Breast epithelium (tissue), 4 donors: ENCODE measurements around the gene SLC12A2. TPM values are rescaled to one million over a fixed set of nuclear protein-coding genes. Genes with fewer than 3 reads are reported as not detected.

Experiments used
- DNase-seq, 2 donors: peaks; one replicate each; pipeline ENCODE4 v3.0.0-alpha.2; 2019; ENCODE audit warnings: low spot score in 2 of 2
- H3K27ac ChIP-seq, 2 donors: fragments of 200-600 bp; sonication (generic) in 1 of 2; one replicate each; pipeline ENCODE4 v1.5.1; 2016 to 2019; ENCODE audit warnings: mild to moderate bottlenecking in 1 of 2
- H3K27me3 ChIP-seq, 2 donors: fragments of 200-600 bp; sonication (generic) in 1 of 2; one replicate each; pipeline versions ENCODE4 v1.5.1 to v1.6.0; 2017 to 2019; ENCODE audit warnings: control low read depth in 1 of 2, mild to moderate bottlenecking in 1 of 2
- H3K36me3 ChIP-seq: fragments of 200-600 bp; one replicate; pipeline ENCODE4 v1.5.1; 2019
- H3K4me1 ChIP-seq, 2 donors: fragments of 200-600 bp; sonication (generic); one replicate each; pipeline ENCODE4 v1.5.1; 2016 to 2019; ENCODE audit warnings: control low read depth in 1 of 2
- H3K4me3 ChIP-seq, 3 donors: fragments of 200-600 bp; sonication (generic); 1 replicate in 2 of 3; 2 replicates in 1 of 3; pipeline ENCODE4 v1.5.1; 2016 to 2019; ENCODE audit warnings: mild to moderate bottlenecking in 3 of 3, moderate library complexity in 2 of 3
- H3K9me3 ChIP-seq, 2 donors: fragments of 200-600 bp; sonication (generic) in 1 of 2; one replicate each; pipeline ENCODE4 v1.5.1; 2016 to 2019; ENCODE audit warnings: control low read depth in 1 of 2
- POLR2A ChIP-seq: fragments of 450-650 bp; IDR thresholded peaks from one replicate; pipeline ENCODE4 v1.6.1; 2016; ENCODE audit warnings: antibody characterized with exemption, mild to moderate bottlenecking, moderate library complexity
- POLR2AphosphoS5 ChIP-seq, 3 donors: sonication (generic); formaldehyde crosslinking; IDR thresholded peaks; one replicate each; pipeline ENCODE4 v1.6.1; 2017; ENCODE audit warnings: antibody characterized with exemption in 3 of 3
- intact Hi-C: fragments of 100-400 bp; cut with DNase I; formaldehyde crosslinking; loops from one replicate; pipeline ENCODE4 v1.15.1; 2023; ENCODE audit warnings: low total_unique reads
- total RNA-seq, 3 donors: library from RNA; depleted of rRNA; stranded (reverse); fragments of >200 nt; gene quantifications; one replicate each; pipeline ENCODE4 v1.1.0, GENCODE V29; 2016
- TF ChIP-seq, protein P1 (sequence below), 3 donors: fragments of 450-650 bp; IDR thresholded peaks; one replicate each; pipeline ENCODE4 v1.5.1; 2016 to 2017; ENCODE audit warnings: antibody characterized with exemption in 3 of 3, mild to moderate bottlenecking in 3 of 3, moderate library complexity in 3 of 3

SLC12A2 gene
- total RNA-seq, 3 donors from 2014 or later, result 23.7 to 204 (median 70.1) TPM

DNA sequence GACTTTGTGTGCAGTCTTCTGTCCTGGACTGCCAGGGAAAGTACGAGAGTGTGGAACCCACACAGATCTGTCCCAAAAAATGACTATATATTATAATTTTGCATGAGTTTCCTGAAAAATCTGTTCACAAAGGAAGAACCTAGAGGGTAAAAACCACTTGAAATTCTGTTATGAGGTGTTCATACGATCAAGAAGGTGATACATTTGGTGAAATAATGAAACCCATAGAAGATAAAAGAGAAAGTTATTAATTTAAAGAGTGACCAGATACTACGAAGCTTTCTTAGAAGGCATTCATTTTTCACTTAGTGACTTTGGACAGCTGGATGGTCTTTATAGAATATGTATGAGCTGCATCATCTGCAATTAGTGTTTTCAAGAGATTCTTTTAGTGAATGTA, 32.9 kb downstream of the SLC12A2 start:
- TF ChIP-seq, protein P1, sequence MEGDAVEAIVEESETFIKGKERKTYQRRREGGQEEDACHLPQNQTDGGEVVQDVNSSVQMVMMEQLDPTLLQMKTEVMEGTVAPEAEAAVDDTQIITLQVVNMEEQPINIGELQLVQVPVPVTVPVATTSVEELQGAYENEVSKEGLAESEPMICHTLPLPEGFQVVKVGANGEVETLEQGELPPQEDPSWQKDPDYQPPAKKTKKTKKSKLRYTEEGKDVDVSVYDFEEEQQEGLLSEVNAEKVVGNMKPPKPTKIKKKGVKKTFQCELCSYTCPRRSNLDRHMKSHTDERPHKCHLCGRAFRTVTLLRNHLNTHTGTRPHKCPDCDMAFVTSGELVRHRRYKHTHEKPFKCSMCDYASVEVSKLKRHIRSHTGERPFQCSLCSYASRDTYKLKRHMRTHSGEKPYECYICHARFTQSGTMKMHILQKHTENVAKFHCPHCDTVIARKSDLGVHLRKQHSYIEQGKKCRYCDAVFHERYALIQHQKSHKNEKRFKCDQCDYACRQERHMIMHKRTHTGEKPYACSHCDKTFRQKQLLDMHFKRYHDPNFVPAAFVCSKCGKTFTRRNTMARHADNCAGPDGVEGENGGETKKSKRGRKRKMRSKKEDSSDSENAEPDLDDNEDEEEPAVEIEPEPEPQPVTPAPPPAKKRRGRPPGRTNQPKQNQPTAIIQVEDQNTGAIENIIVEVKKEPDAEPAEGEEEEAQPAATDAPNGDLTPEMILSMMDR (IDR thresholded peaks at IDR 0.05), result no peak
- TF ChIP-seq POLR2AphosphoS5 (IDR thresholded peaks at IDR 0.05), result no peak
- no peak for TF ChIP-seq POLR2A
- intact Hi-C loops, result no loop called here
- Histone ChIP-seq H3K4me3 (no peak overlapping the region), H3K9me3 (no peaks in the 10 kb centered on the region), H3K36me3 (no peaks in the 10 kb centered on the region), H3K4me1 (no peaks in the 10 kb centered on the region), H3K27me3 (no peaks in the 10 kb centered on the region), H3K27ac (no peak overlapping the region)
- DNase-seq, result no peak

DNA sequence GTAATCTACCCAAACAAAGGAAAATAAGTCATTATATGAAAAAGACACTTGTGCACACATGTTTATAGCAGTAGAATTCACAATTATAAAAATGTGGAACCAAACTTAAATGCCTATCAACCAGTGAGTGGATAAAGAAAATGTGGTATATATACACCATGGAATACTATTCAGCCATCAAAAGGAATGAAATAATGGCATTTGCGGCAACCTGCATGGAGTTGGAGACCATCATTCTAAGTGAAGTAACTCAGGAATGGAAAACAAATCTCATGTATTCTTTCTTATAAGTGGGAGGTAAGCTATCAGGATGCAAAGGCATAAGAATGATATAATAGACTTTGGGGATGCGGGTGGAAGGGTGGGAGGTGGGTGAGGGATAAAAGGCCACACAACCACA, 34.6 kb downstream of the SLC12A2 start:
- no peaks in the 10 kb centered on the region for H3K4me1 ChIP-seq
- TF ChIP-seq, protein P1 (IDR thresholded peaks at IDR 0.05), result no peak
- TF ChIP-seq POLR2AphosphoS5 (IDR thresholded peaks at IDR 0.05) (no peak), POLR2A (no peak)
- no peaks in the 10 kb centered on the region for H3K9me3 ChIP-seq
- no peaks in the 10 kb centered on the region for H3K36me3 ChIP-seq
- intact Hi-C loops, result no loop called here
- no peaks in the 10 kb centered on the region for H3K27me3 ChIP-seq
- DNase-seq, result no peak
- H3K4me3 ChIP-seq, result no peak overlapping the region
- no peak overlapping the region for H3K27ac ChIP-seq

DNA sequence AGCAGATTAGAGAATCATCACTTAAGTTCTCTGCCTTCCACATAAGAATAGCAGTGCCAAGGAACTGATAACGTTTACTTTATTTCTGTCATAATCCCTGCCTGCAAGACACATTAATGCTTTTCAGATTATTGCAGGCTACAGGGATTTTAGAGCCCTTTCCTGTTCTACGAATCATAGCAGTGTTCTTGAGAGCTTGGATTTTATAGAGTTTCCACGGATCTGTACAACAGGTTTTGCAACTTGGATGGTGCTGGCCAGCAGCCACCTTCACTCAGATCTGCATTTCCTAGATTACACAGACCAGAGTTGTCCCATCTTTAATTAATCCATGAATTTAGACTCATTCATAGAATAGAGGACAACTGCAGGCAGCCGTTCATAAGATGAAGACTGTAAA, 38.1 kb downstream of the SLC12A2 start:
- Histone ChIP-seq H3K4me1 (no peaks in the 10 kb centered on the region), H3K9me3 (no peaks in the 10 kb centered on the region), H3K36me3 (no peaks in the 10 kb centered on the region), H3K4me3 (no peak overlapping the region), H3K27me3 (no peaks in the 10 kb centered on the region), H3K27ac (no peak overlapping the region)
- intact Hi-C loops, result no loop called here
- TF ChIP-seq, protein P1 (IDR thresholded peaks at IDR 0.05), result no peak
- no peak for TF ChIP-seq POLR2AphosphoS5 (IDR thresholded peaks at IDR 0.05)
- no peak for TF ChIP-seq POLR2A
- DNase-seq, result peak in 1 of 2 donors; percentile 38

DNA sequence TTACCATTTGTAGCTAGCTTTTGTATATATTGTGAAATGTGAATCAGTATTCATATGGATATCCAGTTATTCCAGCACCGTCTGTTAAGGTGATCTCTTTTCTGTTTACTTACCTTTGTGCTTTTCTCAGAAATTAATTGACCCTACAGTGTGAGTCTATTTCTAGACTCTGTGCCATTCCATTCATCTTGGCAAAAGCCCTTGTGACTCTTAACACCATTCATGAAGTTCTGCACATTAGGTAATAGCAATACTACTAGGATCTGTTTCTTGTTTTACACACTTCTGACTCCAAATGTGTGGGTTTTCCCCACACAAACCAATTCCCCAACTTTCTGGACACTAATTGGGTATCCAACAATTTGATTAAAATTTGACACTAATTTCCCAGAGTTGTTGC, 40.4 kb downstream of the SLC12A2 start:
- intact Hi-C loops, result no loop called here
- Histone ChIP-seq H3K9me3 (no peaks in the 10 kb centered on the region), H3K27me3 (no peaks in the 10 kb centered on the region), H3K4me1 (no peaks in the 10 kb centered on the region), H3K27ac (no peak overlapping the region), H3K36me3 (no peaks in the 10 kb centered on the region), H3K4me3 (no peak overlapping the region)
- no peak for DNase-seq
- TF ChIP-seq, protein P1 (IDR thresholded peaks at IDR 0.05), result no peak

DNA sequence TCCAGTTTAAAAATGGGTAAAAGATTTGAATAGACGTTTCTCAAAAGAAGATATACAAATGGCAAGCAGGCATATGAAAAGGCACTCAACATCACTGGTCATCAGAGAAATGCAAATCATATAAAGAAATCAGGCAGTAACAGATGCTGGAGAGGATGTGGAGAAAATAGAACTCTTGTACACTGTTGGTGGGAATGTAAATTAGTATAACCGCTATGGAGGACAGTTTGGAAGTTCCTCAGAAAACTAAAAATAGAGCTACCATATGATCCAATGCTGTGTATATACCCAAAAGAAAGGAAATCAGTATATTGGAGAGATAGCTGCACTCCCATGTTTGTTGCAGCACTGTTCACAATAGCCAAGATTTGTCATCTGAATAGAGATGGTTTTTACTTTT, 42.7 kb downstream of the SLC12A2 start:
- Histone ChIP-seq H3K27me3 (no peaks in the 10 kb centered on the region), H3K36me3 (no peaks in the 10 kb centered on the region), H3K27ac (no peak overlapping the region), H3K4me3 (no peak overlapping the region), H3K9me3 (no peaks in the 10 kb centered on the region), H3K4me1 (no peaks in the 10 kb centered on the region)
- TF ChIP-seq, protein P1 (IDR thresholded peaks at IDR 0.05), result no peak
- no peak for TF ChIP-seq POLR2AphosphoS5 (IDR thresholded peaks at IDR 0.05)
- TF ChIP-seq POLR2A, result no peak
- DNase-seq, result no peak
- intact Hi-C loops, result no loop called here
